Measurements from ENCODE around the gene INSC.
"Not testable (repeated sequence)": the region's sequence is repeated elsewhere in the genome, so short reads cannot be mapped to it uniquely, and the experiment has no call there.

INSC gene

DNA sequence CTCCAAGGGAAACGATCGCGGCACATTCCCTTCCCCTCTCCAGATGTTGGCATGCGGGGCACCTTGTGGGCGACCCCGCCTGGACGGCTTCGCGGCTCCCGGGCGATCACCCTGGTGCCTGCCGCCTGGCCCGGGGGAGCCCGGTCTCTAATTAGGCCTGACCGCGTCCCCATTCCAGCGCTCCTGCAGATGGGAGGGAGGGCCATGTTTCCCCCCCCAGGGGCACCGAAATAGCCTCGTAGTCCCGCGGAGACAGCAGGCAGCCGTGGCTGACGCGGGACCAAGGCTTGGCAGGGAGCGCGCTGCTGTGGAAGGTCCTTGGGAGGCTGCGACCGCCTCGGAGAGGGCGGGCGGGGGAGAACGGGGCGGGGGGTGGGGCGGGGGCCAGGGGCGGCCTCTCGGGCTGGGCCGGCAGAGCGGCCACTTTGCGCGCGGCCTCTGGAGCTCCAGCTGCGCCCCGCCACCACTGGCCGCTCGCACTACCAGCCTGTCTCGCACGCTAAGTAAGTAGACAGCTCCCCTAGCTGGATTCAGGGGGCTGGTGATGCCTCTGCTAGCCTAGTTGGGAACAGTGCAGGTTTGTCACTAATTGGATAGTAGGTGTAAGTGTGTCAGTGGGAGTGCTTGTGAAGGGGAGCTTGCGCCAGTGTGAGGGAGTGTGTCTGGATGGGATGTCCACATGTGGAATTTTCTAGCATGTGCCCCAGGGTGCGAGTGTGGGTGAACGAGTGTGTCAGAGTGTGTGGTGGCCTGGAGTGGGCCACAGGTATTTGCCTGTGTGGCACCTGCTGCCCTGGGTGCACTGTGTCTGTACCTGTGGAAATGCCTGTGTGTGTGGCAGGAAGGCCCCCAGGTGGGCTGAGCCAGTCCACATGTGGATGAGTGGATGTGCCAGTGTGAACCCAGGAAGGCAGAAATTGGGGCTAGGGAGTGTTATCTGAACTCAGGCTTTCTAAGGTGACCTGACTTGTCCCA, at the start of gene INSC:
INSC (plus strand) TSS at position 423 of the 975 bp plus-strand sequence. CDS start 34,252 bp downstream, outside the sequence.
- DNase-seq, result no peak

GRCh38 chr11:15069751-15070150, 45.0 kb upstream of the INSC start:
- DNase-seq, result not testable (repeated sequence)

DNA sequence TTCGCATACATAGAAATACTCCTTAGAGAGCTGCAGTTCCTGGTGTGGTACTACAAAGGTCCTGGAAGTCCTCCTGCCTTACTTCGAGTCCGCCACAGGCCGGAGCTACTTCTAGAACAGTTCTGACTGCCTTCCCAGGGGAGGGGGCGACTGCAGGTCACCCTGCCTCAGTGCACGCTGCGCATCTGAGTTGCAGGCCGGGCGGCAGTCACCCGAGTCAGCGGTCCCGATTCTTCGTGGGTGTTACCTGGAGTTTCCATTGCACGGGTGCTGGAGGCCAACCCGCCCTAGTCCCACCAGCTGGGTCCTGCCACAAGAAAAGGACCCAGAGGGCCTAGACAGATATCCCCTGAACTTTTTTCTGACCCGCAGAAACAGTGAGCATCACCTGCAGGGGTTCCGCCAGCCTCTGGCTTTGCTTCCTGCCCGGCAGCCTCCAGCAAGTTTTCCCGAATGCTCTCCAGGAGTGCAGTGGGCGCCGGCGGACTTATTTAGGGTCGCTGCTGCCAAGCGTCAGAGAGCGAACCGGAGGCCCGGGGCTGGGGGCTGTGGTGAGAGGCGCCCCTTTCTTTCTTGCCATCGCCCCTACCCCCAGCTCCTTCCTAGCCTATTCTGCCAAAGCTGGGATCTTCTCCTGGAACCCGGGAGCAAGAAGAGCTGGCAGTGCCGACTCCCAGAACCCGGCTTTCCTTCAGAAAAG, 43.0 kb upstream of the INSC start:
- no peak for DNase-seq

DNA sequence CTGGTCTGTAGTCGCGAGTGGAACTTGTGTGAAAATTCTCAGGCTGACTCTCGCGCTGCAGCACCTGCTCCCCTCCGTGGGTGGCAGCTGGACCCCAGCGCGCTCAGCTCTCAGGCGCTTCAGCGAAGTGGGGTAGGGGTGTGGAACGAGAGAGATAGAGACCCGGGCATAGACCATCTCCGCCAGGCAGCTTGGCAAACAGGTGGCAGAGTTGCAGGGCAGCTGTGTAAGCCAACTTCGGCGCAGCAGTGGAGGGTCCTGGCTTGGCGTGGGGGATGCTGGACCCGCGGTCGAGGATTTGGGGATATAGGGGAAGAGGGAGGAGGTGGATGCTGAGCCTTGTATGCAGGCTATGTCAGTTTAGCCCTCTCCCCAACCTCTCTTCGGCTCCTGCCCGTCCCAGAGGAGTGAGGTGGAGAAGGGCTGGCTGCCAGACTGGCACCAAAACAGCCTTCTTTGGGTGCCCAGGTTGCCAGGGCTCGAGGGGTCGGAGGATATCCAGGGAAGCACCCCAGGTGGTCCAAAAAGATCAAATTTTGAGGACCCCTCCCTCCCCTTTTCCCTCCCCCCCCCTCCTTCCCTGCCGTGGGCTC, 42.1 kb upstream of the INSC start:
- DNase-seq, result no peak

DNA sequence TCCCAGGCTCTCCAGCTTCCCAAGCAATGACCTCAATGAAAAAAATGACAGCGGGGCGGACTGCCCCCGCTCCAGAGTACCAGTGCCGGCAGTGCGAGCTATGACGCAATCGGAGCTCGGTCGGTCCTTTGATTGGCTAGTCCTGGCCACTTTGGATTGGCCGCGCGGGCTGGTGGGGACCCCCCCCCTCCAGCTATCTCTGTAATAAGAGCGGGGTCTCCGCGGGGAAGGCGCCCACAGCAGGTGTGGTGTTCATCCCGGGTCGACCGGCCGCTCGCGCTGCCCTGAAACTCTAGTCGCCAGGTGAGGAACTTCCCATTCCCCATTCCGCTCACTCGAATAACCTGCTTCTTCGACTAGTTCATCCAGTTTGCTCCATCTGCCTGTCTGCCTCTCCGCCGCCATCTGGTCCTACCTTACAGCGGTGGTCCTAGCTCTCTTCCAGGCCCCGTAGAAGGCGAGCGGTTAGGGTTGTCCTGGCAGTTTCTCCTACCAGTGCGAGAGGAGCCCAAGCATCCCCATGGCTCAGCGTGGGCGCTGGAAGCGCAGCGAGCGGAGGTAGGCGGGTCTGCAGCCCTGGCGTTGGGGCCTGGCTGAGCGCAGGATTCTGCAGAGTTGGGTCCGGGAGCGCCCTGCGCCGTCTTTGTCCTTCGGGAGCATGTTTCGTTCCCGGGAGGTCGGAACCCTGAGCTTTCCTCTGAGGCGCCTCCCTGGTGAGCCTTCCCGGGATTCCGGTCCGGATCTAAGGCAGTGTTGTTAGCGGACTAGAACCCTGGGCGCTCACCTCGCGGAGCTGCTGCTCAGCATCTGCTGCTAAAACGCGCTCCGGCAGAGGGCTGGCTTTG, 41.1 kb upstream of the INSC start, which contains the start of gene CALCB:
CALCB (plus strand) TSS at position 233 of the 845 bp plus-strand sequence. CDS start 1,126 bp downstream, outside the sequence.
- DNase-seq, result peak; percentile 40

GRCh38 chr11:15074206-15075161, 40.2 kb upstream of the INSC start:
- DNase-seq, result peak; percentile 86

GRCh38 chr11:15075162-15075526, 39.6 kb upstream of the INSC start:
- DNase-seq, result no peak

DNA sequence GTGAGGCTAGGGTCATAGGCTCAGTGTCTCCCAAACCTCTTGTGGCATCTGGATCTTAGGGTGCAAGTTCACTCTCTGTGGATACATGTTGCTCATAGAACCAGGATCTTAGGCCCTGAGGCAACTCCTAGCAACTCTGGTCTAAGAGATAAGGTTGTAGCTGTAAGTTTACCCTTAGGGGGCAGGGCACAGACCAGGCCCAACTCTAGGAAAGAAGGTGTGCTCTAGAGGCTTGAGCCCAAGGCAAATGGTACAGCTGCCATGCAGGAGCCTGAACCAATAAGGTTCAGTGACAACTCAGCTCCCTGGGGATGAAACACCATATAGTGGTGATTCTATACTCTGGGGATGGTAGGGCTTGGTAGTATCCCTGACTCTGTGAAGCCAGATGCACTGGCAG, 23.5 kb upstream of the INSC start:
- no peak for DNase-seq

DNA sequence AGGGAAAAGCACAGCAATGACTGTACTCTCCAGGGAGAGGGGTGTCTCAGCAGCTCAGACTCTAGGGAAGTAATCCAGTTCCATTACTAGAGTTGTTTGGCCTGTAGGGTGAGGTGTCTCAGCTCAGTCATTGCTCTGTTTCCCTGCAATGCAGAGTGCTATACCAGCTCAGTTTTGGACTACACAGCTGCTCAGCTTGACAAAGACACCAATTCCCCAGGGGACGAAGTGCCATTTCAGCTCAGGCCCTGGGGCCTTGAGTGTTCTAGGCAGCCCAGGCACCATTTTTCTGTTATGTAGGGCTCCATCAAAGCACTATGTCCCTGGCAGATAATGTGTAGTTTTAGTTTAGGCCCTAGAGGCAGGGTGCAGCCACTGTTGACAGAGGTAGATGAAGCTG, 23.1 kb upstream of the INSC start:
- DNase-seq, result no peak

- DNase-seq, result no peak
These were observed 21.3 kb upstream of the INSC start for GRCh38 chr11:15093432-15093831.

DNA sequence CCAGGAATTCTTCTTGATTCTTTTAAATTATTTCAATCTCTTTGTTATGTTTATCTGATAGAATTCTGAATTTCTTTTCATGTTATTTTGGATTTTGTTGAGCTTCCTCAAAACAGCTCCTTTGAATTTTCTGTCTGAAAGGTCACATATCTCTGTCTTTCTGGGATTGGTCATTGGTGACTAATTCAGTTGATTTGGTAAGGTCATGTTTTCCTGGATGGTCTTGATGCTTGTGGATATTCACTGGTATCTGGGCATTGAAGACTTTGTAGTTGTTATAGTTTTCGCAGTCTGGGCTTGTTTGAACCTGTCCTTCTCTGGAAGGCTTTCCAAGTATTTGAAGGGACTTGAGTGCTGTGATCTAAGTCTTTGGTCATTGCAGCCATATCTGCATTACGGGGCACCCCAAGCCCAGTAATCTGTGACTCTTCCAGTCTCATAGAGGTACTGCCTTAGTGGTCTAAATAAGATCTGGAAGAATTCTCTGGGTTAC, 18.9 kb upstream of the INSC start:
- no peak for DNase-seq

DNA sequence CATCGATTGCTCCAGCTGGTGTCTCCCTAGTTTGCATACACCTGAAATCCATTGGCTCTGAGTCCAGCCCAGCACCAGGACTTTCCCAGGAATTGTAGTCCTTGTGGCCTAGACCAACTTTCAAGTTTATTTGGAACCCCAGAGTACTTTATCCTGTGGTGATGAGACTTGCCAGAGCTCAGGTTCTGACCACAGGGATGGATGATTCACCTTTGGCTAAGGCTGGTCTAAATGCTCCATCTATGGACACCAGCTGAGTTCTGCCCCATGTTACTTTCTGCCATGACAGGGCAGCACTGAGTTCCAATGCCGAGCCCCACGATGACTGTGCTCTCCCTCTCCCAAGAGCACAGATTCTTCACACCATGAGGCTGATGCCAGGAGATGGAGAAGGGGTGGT, 17.3 kb upstream of the INSC start:
- DNase-seq, result no peak

GRCh38 chr11:15099267-15099666, 15.5 kb upstream of the INSC start:
- no peak for DNase-seq

DNA sequence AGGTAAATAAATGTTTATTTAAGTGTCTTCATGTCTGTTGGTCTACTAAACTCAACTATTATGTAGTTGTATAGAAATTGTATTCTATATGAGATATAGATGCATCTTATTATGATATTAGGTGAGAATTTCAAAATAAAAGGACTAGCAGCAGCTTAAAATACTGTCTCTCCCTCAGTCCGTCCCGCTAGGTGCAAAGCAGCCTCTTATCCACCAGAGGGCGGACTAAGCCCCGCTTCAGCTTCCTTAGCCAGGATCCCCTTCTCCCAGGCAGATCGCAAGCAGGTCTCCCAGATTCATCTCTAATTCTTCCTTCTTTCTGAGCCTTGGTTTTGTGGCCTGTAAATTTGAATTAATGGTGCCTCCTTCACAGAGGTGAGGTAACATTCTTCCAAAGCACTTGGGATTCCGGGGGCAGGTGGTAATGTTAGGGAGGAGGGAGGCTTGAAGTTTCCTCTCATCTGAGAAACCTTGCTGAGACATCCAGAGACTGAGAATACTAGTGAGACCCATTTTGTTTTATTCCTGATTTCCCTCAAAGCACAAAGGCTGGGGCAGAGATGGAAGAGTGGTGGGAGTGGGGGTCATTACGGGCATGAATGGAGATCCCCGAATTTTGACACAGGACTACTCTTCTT, 13.5 kb upstream of the INSC start:
- DNase-seq, result peak; percentile 38

DNA sequence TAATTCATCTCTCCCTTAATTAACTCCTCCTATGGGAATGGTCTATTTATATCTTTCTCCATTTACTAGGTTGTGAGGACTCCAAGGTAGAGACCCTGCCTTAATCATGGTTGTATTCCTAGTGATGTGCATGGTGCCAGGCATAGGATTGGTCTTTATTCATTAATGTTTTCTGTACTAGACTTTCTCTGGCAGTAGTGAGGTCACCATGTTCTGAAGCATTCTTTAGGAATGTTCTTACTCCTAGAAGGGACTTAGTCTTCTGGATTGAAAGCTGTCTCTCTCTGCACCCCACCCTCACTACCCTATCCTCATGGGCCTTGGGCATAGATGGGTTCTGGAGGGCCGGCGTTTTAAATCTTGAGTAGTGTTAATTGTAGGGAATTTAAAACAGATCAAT, 10.6 kb upstream of the INSC start:
- DNase-seq, result no peak

DNA sequence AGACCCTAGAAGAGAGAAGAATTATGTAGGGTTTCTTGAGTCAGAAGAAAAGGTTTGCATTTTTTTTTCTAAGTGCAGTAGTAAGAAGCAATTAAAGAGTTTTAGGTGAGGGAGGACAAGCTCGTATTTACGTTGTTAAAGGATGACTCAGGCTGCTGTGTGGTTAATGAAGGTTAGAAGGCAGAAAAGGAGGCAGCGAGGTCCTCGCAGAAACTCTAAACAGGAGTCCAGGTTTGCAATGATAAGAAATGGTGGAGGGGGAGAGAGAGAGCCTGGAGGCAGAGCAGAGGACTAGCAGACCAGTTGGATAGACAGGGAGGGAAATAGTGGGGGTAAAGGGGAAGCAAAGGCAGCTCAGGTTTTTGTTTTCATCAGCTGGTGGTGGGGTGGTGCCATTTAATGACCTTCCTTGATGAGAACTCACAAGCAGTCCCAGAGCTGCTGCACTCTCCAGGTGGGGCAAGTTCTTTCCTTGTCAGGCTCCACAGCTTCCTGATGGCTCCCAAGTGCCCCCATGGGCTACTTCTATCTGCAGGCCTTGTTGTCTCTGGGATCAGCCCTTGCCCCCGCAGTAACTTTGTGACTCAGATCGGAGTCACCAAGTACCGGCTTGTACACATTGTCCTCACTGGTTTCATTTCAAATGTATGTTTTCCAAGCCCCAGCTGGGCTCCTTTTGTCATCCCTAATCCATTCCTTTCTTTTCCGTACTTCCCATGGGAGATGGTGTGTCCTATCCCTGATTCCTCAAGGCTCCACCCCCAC, 8.3 kb upstream of the INSC start:
- DNase-seq, result no peak

DNA sequence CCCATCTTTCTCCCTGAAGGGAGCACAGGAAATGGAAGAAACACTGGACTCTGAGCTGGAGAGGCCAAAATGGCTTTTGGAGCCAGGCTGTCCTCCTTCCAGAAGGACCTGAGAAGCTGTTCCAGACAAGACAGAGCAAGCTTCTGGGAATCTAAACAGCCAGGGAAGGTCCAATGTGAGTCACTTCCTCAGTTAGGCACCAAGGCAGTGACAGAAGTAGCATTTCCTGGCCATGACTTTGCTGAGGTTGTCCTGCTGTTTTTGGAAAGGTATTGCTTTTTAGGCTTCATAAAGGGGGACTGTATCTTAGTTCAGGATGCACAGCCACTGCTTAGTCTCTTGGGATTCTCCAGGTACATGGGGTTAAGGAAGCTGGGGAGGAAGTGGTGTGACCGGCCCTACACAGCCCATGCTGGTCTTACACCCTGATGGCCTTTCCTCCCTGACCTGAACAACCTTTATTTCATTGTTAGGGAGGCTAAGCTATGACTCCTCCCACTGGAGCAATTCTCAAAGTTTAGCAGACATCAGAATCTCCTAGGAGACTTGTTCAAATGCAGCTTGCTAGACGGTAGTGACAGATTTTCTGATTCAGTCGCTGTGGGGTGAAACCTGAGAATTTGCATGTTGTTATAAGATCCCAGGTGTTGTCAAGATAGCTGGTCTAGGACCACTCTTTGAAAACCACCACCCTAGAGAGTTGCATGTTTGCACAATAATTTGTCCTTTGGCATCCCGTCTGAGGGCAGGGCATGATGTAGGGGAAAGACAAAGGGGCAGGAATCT, 6.8 kb upstream of the INSC start:
- no peak for DNase-seq

GRCh38 chr11:15108592-15109130, 6.1 kb upstream of the INSC start:
- DNase-seq, result no peak

- DNase-seq, result no peak
These were observed 5.1 kb upstream of the INSC start for GRCh38 chr11:15109602-15110001.
